Neural crest cell (in vitro differentiated cells): Measurements from ENCODE around the gene RBFOX1. TPM values are rescaled to one million over a fixed set of nuclear protein-coding genes. Genes with fewer than 3 reads are reported as not detected.

Source experiments
- DNase-seq: peaks from one replicate; pipeline ENCODE4 v3.0.0; 2021; ENCODE audit warnings: low read depth, mixed read lengths, low spot score
- H3K27ac Mint-ChIP-seq: one replicate; pipeline ENCODE4 v1.8.0; 2021; ENCODE audit warnings: mild to moderate bottlenecking, mixed read lengths; ENCODE audit not compliant: unreplicated experiment
- H3K27me3 Mint-ChIP-seq: 2 replicates; pipeline ENCODE4 v1.8.0; 2021; ENCODE audit warnings: low read depth, mild to moderate bottlenecking, mixed read lengths
- H3K36me3 Mint-ChIP-seq: 2 replicates; pipeline ENCODE4 v1.8.0; 2021; ENCODE audit warnings: low read depth, mild to moderate bottlenecking, mixed read lengths
- H3K4me1 Mint-ChIP-seq: 2 replicates; pipeline ENCODE4 v1.8.0; 2021; ENCODE audit warnings: mixed read lengths
- H3K4me3 Mint-ChIP-seq: one replicate; pipeline ENCODE4 v1.8.0; 2021; ENCODE audit warnings: mild to moderate bottlenecking, mixed read lengths
- H3K9me3 Mint-ChIP-seq: 2 replicates; pipeline ENCODE4 v1.8.0; 2021; ENCODE audit warnings: mixed read lengths
- total RNA-seq: library from RNA; stranded (reverse); gene quantifications from 2 replicates; pipeline ENCODE4 v1.2.1, GENCODE V29; 2021
- TF ChIP-seq, protein P1 (sequence below): fragments of 200-600 bp; sonication (generic); conservative IDR thresholded peaks from 2 replicates; pipeline ENCODE4 v1.5.0; 2021; ENCODE audit warnings: antibody characterized with exemption, mild to moderate bottlenecking

RBFOX1 gene
- total RNA-seq, 1 donor from 2014 or later: 1.4 TPM

GRCh38 chr16:7548796-7549318, 216.2 kb downstream of the RBFOX1 start:
- Mint-ChIP-seq H3K27ac (no peak overlapping the region), H3K4me1 (peaks cover 12% of the 10 kb centered on the region), H3K27me3 (peaks cover 17% of the 10 kb centered on the region), H3K9me3 (no peaks in the 10 kb centered on the region), H3K4me3 (no peak overlapping the region), H3K36me3 (no peaks in the 10 kb centered on the region)
- no peak for DNase-seq
- TF ChIP-seq, protein P1, sequence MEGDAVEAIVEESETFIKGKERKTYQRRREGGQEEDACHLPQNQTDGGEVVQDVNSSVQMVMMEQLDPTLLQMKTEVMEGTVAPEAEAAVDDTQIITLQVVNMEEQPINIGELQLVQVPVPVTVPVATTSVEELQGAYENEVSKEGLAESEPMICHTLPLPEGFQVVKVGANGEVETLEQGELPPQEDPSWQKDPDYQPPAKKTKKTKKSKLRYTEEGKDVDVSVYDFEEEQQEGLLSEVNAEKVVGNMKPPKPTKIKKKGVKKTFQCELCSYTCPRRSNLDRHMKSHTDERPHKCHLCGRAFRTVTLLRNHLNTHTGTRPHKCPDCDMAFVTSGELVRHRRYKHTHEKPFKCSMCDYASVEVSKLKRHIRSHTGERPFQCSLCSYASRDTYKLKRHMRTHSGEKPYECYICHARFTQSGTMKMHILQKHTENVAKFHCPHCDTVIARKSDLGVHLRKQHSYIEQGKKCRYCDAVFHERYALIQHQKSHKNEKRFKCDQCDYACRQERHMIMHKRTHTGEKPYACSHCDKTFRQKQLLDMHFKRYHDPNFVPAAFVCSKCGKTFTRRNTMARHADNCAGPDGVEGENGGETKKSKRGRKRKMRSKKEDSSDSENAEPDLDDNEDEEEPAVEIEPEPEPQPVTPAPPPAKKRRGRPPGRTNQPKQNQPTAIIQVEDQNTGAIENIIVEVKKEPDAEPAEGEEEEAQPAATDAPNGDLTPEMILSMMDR: no peak

- Mint-ChIP-seq H3K36me3 (no peaks in the 10 kb centered on the region), H3K4me3 (no peak overlapping the region), H3K27me3 (peaks cover 7% of the 10 kb centered on the region), H3K9me3 (no peaks in the 10 kb centered on the region), H3K4me1 (peaks cover 7% of the 10 kb centered on the region), H3K27ac (no peak overlapping the region)
- TF ChIP-seq, protein P1: no peak
- DNase-seq: no peak
These were observed 217.5 kb downstream of the RBFOX1 start for GRCh38 chr16:7550096-7550495.

- Mint-ChIP-seq H3K4me1 (no peaks in the 10 kb centered on the region), H3K36me3 (no peaks in the 10 kb centered on the region), H3K4me3 (no peak overlapping the region), H3K9me3 (no peaks in the 10 kb centered on the region), H3K27me3 (no peaks in the 10 kb centered on the region), H3K27ac (no peak overlapping the region)
- TF ChIP-seq, protein P1: no peak
- no peak for DNase-seq
These were observed 222.8 kb downstream of the RBFOX1 start for GRCh38 chr16:7555459-7555858.

DNA sequence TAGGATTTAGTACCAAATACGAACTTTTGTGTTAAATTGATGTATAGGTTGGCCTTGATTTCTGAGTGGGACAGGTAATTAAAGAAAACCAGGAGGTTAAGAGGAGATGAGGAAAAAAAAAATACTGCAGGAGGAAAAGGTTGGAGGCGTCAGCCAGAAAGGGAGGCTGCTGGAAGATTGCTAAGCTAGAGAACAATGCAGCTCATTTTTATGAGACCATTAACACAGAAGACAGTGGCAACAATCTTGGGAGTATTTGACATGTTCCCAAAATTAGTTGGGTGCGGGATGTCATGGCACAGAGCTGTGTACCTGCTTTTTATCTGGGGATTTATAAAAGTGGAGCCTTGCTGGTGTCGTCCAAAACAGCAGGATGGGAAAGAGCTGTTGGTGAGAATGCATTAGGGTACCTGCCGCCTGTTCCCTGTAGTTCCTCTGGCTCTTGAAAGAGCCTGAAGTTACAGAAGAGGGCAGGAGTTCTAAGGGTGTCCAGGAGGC, 229.3 kb downstream of the RBFOX1 start:
- TF ChIP-seq, protein P1: no peak
- H3K4me3 Mint-ChIP-seq: no peak overlapping the region
- peaks cover 12% of the 10 kb centered on the region for H3K27me3 Mint-ChIP-seq
- no peaks in the 10 kb centered on the region for H3K9me3 Mint-ChIP-seq
- no peak overlapping the region for H3K27ac Mint-ChIP-seq
- DNase-seq: no peak
- H3K36me3 Mint-ChIP-seq: no peaks in the 10 kb centered on the region
- H3K4me1 Mint-ChIP-seq: no peaks in the 10 kb centered on the region

DNA sequence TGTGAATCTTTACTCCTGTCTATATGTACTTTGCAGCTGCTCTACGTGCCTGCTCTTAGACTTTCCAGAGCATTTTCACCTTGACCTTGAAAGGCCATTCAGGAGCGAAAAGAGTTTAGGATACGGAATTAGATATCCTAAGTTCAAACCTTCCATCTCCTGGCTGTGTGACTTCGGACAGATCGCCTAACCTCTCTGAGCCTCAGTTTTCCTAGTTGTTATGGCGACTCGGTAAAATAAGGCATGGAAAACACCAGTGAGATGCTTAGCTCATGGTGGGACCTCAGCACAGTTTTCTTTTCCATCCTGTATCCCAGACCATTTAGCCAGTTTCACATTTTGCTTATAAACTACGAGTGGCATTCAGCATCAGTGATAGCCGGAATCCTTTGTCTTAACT, 233.7 kb downstream of the RBFOX1 start:
- Mint-ChIP-seq H3K4me3 (no peak overlapping the region), H3K36me3 (no peaks in the 10 kb centered on the region), H3K27ac (no peak overlapping the region), H3K27me3 (peaks cover 12% of the 10 kb centered on the region), H3K4me1 (no peaks in the 10 kb centered on the region), H3K9me3 (no peaks in the 10 kb centered on the region)
- DNase-seq: no peak
- TF ChIP-seq, protein P1: no peak

GRCh38 chr16:7571366-7571765, 238.7 kb downstream of the RBFOX1 start:
- Mint-ChIP-seq H3K4me1 (no peaks in the 10 kb centered on the region), H3K27me3 (peaks cover 2% of the 10 kb centered on the region), H3K4me3 (no peak overlapping the region), H3K9me3 (peaks cover 2% of the 10 kb centered on the region), H3K36me3 (no peaks in the 10 kb centered on the region), H3K27ac (no peak overlapping the region)
- TF ChIP-seq, protein P1: no peak
- no peak for DNase-seq
